ENCODE results near the gene SLX4IP. TPM values are rescaled to one million over a fixed set of nuclear protein-coding genes. Genes with fewer than 3 reads are reported as not detected.

SLX4IP gene
- total and polyA plus RNA-seq, 2 donors (not counting 1 experiment from before 2014, with no cell fraction given) = 2.0 to 8.1 TPM

GRCh38 chr20:10436053-10436699 is 1.1 kb downstream of the SLX4IP start:
- Histone ChIP-seq H3K4me2 (replicated peaks; ENCODE audit: low read depth, low read length, poor library complexity, severe bottlenecking) (peak overlapping the region; percentile 74), H3K4me1 (ENCODE audit: control insufficient read depth in 2 of 2, insufficient read depth in 2 of 2, low read length in 2 of 2) (peaks cover 11 to 12% of the 10 kb centered on the region in 2 donors), H3K9ac (ENCODE audit: low read length) (no peak overlapping the region), H2AFZ (ENCODE audit: insufficient read depth, low read depth, low read length, poor library complexity, severe bottlenecking) (peak overlapping the region; percentile 93), H3K27me3 (replicated peaks in 1 of 4; ENCODE audit: control extremely low read depth in 1 of 4, control insufficient read depth in 3 of 4, insufficient read depth in 4 of 4, low read length in 3 of 4) (no peaks in the 10 kb centered on the region), H3K36me3 (replicated peaks in 1 of 2; ENCODE audit: control extremely low read depth in 1 of 2, control insufficient read depth in 1 of 2, extremely low read depth in 1 of 2, insufficient read depth in 2 of 2, low read length in 1 of 2) (no peaks in the 10 kb centered on the region), H4K20me1 (ENCODE audit: control insufficient read depth, insufficient read depth, low read length, poor library complexity, severe bottlenecking) (no peaks in the 10 kb centered on the region), H3K27ac (ENCODE audit: low read length in 2 of 2) (no peak overlapping the region), H3K4me3 (ENCODE audit: control extremely low read depth in 1 of 5, extremely low read depth in 1 of 5, insufficient read depth in 1 of 5, low read depth in 2 of 5, low read length in 4 of 5) (peak overlapping the region in 1 of 5 experiments; percentile 93), H3K9me3 (ENCODE audit: control extremely low read depth in 1 of 3, control insufficient read depth in 2 of 3, insufficient read depth in 1 of 3, low read length in 2 of 3) (no peaks in the 10 kb centered on the region), H3K79me2 (ENCODE audit: control insufficient read depth, insufficient read depth, low read length) (peaks cover 13% of the 10 kb centered on the region)
- 98% methylated on average over 16 of the region's 20 CpGs for WGBS (ENCODE audit: insufficient coverage)
- CTCF ChIA-PET = interaction anchor here (4.5 kb wide), 1 partner anchor 10 kb away, joined by 20 read pairs; no protein-coding TSS in a partner anchor
- Mint-ChIP-seq H3K27ac (no peak overlapping the region), H3K4me1 (peaks cover 30% of the 10 kb centered on the region), H3K27me3 (no peaks in the 10 kb centered on the region), H3K4me3 (peak overlapping the region; percentile 26), H3K9me3 (ENCODE audit: insufficient read depth) (no peaks in the 10 kb centered on the region)
- ATAC-seq (ENCODE audit: low read depth) (no peak), DNase-seq (no peak)
- no peak for TF ChIP-seq CTCF (IDR thresholded peaks at IDR 0.05)
- no peak for TF ChIP-seq EZH2 (IDR thresholded peaks at IDR 0.05; ENCODE audit: borderline replicate concordance, insufficient read depth, low read depth, low read length, poor library complexity, severe bottlenecking)
- intact Hi-C loops (cut with micrococcal nuclease) = no loop called here
- POLR2A ChIA-PET = no interaction called here

- Histone ChIP-seq H3K27me3 (replicated peaks in 1 of 4; ENCODE audit: control extremely low read depth in 1 of 4, control insufficient read depth in 3 of 4, insufficient read depth in 4 of 4, low read length in 3 of 4) (no peaks in the 10 kb centered on the region), H3K79me2 (ENCODE audit: control insufficient read depth, insufficient read depth, low read length) (peaks cover 13% of the 10 kb centered on the region), H2AFZ (ENCODE audit: insufficient read depth, low read depth, low read length, poor library complexity, severe bottlenecking) (no peak overlapping the region), H3K36me3 (replicated peaks in 1 of 2; ENCODE audit: control extremely low read depth in 1 of 2, control insufficient read depth in 1 of 2, extremely low read depth in 1 of 2, insufficient read depth in 2 of 2, low read length in 1 of 2) (no peaks in the 10 kb centered on the region), H4K20me1 (ENCODE audit: control insufficient read depth, insufficient read depth, low read length, poor library complexity, severe bottlenecking) (no peaks in the 10 kb centered on the region), H3K4me1 (ENCODE audit: control insufficient read depth in 2 of 2, insufficient read depth in 2 of 2, low read length in 2 of 2) (peaks cover 8 to 10% of the 10 kb centered on the region in 2 donors), H3K27ac (ENCODE audit: low read length in 2 of 2) (no peak overlapping the region), H3K9me3 (ENCODE audit: control extremely low read depth in 1 of 3, control insufficient read depth in 2 of 3, insufficient read depth in 1 of 3, low read length in 2 of 3) (no peaks in the 10 kb centered on the region), H3K4me3 (ENCODE audit: control extremely low read depth in 1 of 5, extremely low read depth in 1 of 5, insufficient read depth in 1 of 5, low read depth in 2 of 5, low read length in 4 of 5) (no peak overlapping the region), H3K4me2 (replicated peaks; ENCODE audit: low read depth, low read length, poor library complexity, severe bottlenecking) (no peak overlapping the region), H3K9ac (ENCODE audit: low read length) (no peak overlapping the region)
- Mint-ChIP-seq H3K4me1 (peaks cover 16% of the 10 kb centered on the region), H3K9me3 (ENCODE audit: insufficient read depth) (no peaks in the 10 kb centered on the region), H3K27me3 (no peaks in the 10 kb centered on the region), H3K27ac (no peak overlapping the region), H3K4me3 (no peak overlapping the region)
- intact Hi-C loops (cut with micrococcal nuclease) = no loop called here
- no CpG with 5 or more reads among the region's 4 CpGs for WGBS (ENCODE audit: insufficient coverage)
- TF ChIP-seq CTCF (IDR thresholded peaks at IDR 0.05) (no peak), EZH2 (IDR thresholded peaks at IDR 0.05; ENCODE audit: borderline replicate concordance, insufficient read depth, low read depth, low read length, poor library complexity, severe bottlenecking) (no peak)
- no peak for DNase-seq
- no peak for ATAC-seq (ENCODE audit: low read depth)
- ChIA-PET POLR2A (no interaction called here), CTCF (interaction anchor here (4.5 kb wide), 1 partner anchor 12 kb away, joined by 20 read pairs; no protein-coding TSS in a partner anchor)
Measured at GRCh38 chr20:10438217-10438616, 3.1 kb downstream of the SLX4IP start.

Measured in B cell (primary cell).